HTR-8/SVneo (cell line): ENCODE results near the gene EEF1A2.

ENCODE experiments used
- DNase-seq: peaks from one replicate; pipeline ENCODE4 v3.0.0; 2011; ENCODE audit warnings: low spot score, mixed read lengths; ENCODE audit not compliant: insufficient read length
- FAIRE-seq: peaks from 2 replicates; lab custom pipeline; 2011; peaks lifted over from hg19 to GRCh38; lab: Jason Lieb, UNC

Gene EEF1A2

DNA sequence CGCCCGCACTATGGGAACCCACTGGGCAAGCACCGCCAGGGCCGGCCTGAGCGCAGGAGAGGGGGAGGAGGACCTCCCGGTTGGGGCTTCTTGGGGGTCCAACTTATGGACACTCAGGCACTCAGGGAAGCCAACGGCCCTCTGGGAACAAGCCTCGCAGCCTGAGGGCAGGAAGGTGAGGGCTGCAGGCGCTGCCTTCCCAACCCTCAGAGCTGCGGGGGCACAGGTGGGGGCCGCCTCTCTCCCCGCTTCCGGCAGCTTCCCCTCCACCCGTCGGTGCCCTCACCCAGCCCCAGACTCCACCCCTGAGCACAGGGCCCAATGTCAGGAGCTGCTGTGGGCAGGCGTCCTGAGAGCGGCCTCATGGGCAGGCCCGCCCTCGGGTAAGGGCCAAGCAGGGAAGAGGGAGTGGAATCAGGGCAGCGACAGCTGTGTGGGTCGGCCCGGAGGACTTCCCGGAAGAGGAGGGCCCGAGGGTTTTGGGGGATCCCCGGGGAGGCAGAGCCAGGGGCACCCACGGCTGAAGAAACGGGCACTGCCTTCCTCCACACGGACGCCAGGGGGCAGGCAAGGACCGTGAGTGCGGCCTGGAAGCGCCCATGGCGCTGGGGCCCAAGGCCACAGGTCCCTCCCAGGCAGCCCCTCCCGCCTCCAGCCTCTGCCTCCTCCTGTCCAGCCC is 38.8 kb upstream of the EEF1A2 start:
- FAIRE-seq (peak; percentile 99), DNase-seq (peak; percentile 100)

- DNase-seq (no peak), FAIRE-seq (peak; percentile 46)
Measured at GRCh38 chr20:63536997-63537524, 38.2 kb upstream of the EEF1A2 start, which contains the start of gene PTK6. PTK6 (minus strand) TSS chr20:63537376; CDS start chr20:63537314, 62 bp downstream.

GRCh38 chr20:63536241-63536977 is 37.5 kb upstream of the EEF1A2 start:
- FAIRE-seq (peak; percentile 70), DNase-seq (no peak)

GRCh38 chr20:63534831-63535651 is 36.2 kb upstream of the EEF1A2 start:
- no peak for DNase-seq

DNA sequence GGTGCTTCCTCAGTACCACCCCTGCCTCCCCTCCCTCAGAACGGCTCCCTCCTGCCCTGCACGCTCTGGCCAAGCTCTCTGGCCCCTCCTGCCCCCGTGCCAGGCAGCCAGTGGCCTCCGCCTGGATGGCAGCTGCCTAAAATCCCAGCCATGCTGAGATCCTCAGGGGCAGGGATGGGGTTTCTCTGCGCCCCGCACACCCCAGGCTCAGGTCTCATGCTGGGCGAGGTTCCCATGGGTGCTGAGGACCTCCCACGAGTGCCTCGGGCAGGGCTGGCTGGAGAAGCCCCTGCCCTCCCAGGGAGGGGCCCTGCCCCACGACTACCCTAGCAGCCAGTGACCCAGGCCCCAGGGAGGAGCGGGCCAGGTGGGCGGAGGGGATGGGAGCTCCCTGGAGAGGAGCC is 35.5 kb upstream of the EEF1A2 start:
- FAIRE-seq (no peak), DNase-seq (no peak)

More at GRCh38 chr20:63534831-63535651, 36.2 kb upstream of the EEF1A2 start:
- FAIRE-seq, result peak; percentile 89

- no peak for DNase-seq
- no peak for FAIRE-seq
Measured at GRCh38 chr20:63533871-63534393, 35.0 kb upstream of the EEF1A2 start.

DNA sequence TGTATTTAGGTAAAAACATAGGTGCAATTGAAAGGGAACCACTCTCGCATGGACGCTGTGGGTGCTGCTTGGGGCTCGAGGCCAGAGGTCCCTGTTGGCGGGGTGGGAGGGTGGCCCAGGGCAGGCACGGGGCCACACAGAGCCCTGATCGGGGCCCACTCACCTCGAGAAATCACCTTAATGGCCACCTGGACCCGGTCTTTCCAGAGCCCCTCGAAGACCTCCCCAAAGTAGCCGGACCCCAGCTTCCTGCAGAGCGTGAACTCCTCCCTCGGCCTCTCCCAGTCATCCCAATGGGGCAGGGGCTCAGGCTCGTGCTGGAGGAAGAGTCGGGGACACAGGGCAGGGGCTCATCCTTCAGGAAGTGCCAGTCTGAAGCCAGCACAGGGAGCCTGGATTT is 34.5 kb upstream of the EEF1A2 start:
- no peak for DNase-seq
- FAIRE-seq, result no peak

GRCh38 chr20:63532449-63532971 is 33.6 kb upstream of the EEF1A2 start:
- FAIRE-seq, result no peak
- DNase-seq, result no peak

DNA sequence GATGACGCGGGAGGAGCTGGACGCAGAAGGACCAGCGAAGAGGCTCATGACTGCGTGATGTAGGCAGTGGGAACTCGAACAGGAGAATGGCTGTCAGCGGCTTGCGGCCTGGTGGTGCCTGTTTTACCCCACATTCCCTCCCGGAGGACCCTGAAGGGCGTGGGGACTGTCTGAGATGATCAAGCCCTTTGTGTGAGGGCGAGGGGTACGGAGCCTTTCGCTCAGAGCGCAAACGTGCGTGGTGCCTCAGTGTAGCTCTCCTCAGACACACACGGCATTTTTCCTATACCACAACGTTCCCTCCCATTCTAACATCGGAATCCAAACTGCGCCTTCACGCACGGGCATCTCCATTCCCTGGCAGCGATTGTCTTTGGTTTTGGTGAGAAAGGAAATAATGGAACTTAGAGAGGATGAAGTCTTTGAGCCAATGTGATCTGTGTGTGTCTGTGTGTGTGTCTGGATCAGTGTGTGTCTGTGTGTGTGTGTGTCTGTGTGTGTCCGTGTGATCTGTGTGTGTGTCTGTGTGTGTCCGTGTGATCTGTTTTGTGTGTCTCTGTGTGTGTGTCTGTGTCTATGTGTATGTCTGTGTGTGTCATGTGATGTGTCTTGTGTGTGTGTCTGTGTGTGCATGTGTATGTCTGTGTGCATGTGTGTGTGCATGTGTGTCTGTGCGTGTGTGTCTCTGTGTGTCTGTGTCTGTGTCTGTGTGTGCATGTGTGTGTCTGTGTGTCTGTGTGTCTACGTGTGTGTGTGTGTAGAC is 33.0 kb upstream of the EEF1A2 start:
- FAIRE-seq, result peak; percentile 100
- DNase-seq, result no peak

DNA sequence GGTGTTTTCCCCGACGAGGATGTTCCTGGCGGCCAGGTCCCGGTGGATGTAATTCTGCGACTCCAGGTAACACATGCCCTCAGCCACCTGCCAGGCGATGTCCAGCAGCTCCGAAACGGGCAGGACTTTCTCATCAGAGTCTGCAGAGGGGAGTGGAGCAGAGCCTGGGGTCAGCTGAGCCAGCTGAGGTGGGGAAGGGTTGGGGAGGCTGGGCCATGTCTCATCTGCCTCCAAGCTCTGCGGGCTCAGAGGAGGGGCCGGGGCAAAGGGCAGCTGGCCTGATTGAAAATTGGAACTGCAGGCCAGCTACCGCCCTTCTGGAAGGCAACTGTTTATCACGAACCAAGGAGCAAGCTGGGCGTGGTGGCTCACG is 31.9 kb upstream of the EEF1A2 start:
- no peak for FAIRE-seq
- no peak for DNase-seq

GRCh38 chr20:63529861-63530787 is 31.2 kb upstream of the EEF1A2 start:
- no peak for FAIRE-seq
- no peak for DNase-seq

DNA sequence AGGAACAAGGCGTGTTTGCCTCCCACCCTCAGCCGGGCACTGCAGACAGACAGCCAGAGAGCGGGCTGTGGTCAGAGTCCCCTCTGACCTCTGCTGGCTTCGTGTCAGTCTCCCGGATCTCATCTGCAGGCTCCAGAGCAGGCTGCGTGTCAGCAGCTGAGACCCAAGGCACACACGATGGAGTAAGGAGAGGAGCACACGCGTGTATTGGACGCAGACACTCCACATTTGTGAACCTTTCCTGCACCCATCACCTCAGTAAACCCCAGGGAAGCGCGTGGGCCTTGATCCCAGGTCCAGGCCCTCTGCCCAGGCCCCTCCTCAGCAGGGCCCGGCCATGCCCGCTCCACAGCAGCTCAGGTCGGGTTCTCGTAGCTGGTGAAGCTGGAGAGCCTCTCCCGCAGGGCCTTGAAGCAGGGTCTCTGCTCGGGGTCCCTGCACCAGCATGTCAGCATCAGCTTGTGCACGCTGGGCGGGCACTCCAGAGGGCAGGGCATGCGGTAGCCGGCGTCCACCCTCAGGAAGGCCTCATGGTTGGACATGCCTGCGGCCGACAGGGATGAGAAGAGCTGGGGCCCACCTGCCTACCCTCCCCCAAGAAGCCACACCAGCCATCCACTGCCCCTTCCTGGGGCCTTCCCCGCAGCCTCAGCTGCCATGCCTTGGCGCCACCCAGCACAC is 30.4 kb upstream of the EEF1A2 start:
- no peak for FAIRE-seq

GRCh38 chr20:63527184-63527583 is 28.3 kb upstream of the EEF1A2 start:
- FAIRE-seq (no peak), DNase-seq (no peak)

More for the DNA sequence above, 30.4 kb upstream of the EEF1A2 start:
- no peak for DNase-seq

DNA sequence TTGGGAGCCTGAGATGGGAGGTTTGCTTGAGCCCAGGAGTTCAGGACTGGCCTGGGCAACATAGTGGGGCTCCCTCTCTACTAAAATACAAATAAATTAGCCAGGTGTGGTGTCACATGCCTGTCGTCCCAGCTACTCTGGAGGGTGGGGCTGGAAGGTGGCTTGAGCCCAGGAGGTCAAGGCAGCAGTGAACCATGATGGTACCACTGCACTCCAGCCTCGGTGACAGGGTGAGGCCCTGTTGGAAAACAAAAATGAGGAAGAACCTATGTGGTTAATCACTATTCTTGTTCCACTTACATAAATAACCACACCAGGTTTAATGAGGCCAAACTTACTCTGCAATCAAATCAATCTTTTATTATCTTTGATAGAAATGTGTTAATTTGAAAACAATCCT is 27.1 kb upstream of the EEF1A2 start:
- DNase-seq (no peak), FAIRE-seq (peak; percentile 94)

- no peak for FAIRE-seq
- DNase-seq, result no peak
Measured at GRCh38 chr20:63525185-63525584, 26.3 kb upstream of the EEF1A2 start.

- DNase-seq (no peak), FAIRE-seq (peak; percentile 42)
Measured at GRCh38 chr20:63522981-63523611, 24.2 kb upstream of the EEF1A2 start.
